ENCODE results near the gene FOXK1. TPM values are rescaled to one million over a fixed set of nuclear protein-coding genes. Genes with fewer than 3 reads are reported as not detected.

The FOXK1 gene
- total and polyA plus RNA-seq, 2 of the 13 experiments (the other 11 are each of a cell fraction or from before 2014, with no cell fraction given), result 4.6 to 8.8 TPM

DNA sequence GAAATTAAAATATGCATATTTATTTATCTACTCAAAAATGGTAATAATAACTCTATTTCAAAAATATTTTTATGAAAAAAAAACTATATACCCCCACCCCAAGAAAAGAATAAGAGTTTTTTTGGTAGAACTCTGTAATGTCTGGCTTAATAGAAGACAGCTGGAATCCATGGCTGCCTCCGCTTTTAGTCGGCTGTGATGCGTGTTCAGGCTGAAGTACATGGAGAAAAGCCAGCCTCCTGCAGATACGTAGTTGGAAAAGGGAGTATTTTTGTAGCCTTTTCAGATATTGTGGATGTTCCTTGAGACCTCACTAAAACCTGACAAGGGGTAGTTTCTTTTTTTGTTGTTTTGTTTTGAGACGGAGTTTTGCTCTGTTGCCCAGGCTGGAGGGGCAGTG, 10.0 kb downstream of the FOXK1 start:
- Histone ChIP-seq H3K79me2 (ENCODE audit: insufficient read depth, low read length) (peaks cover 90% of the 10 kb centered on the region), H3K9me3 (ENCODE audit: low read length) (no peaks in the 10 kb centered on the region), H3K4me3 (replicated peaks in 1 of 3; ENCODE audit: insufficient read depth in 1 of 3, low read depth in 2 of 3, low read length in 3 of 3) (no peak overlapping the region), H3K9ac (ENCODE audit: insufficient read depth, low read depth, low read length) (no peak overlapping the region), H3K36me3 (replicated peaks in 1 of 2; ENCODE audit: control insufficient read depth in 1 of 2, insufficient read depth in 2 of 2, low read length in 2 of 2) (peaks cover 1 to 21% of the 10 kb centered on the region in 2 experiments; a peak in 4 of 5 replicates), H3K27me3 (ENCODE audit: control insufficient read depth in 1 of 2, insufficient read depth in 2 of 2, low read length in 2 of 2) (no peaks in the 10 kb centered on the region), H2AFZ (ENCODE audit: low read length) (no peak overlapping the region), H3K4me1 (ENCODE audit: insufficient read depth, low read length) (peaks cover 48% of the 10 kb centered on the region), H4K20me1 (ENCODE audit: insufficient read depth, low read length) (peaks cover 76% of the 10 kb centered on the region), H3K27ac (ENCODE audit: extremely low read length, insufficient read depth, low read length) (no peak overlapping the region), H3K4me2 (ENCODE audit: low read depth, low read length) (no peak overlapping the region)
- no TSS peak for BruUV-seq (replicated peaks)
- TF ChIP-seq SP1 (IDR thresholded peaks at IDR 0.05) (no peak), SP1 (CRISPR knock-in tag; IDR thresholded peaks at IDR 0.05) (no peak), TBX3 (IDR thresholded peaks at IDR 0.05; ENCODE audit: borderline replicate concordance) (no peak), EED (CRISPR knock-in tag; IDR thresholded peaks at IDR 0.05) (no peak), SRSF1 (optimal IDR thresholded peaks at IDR 0.05; ENCODE audit: low read depth, low read length) (no peak), SYNCRIP (IDR thresholded peaks at IDR 0.05; ENCODE audit: insufficient read depth, low read depth, low read length) (no peak), THYN1 (CRISPR knock-in tag; IDR thresholded peaks at IDR 0.05; ENCODE audit: borderline replicate concordance, low read depth) (no peak), ELF3 (CRISPR knock-in tag; IDR thresholded peaks at IDR 0.05) (no peak), ZNF180 (CRISPR knock-in tag; IDR thresholded peaks at IDR 0.05; ENCODE audit: borderline replicate concordance, low read depth) (no peak), AKAP8 (CRISPR knock-in tag; IDR thresholded peaks at IDR 0.05) (no peak), ARID3A (IDR thresholded peaks at IDR 0.05; ENCODE audit: low read depth, low read length) (no peak), HMGA1 (CRISPR knock-in tag; conservative IDR thresholded peaks at IDR 0.05) (no peak), EZH2 (conservative IDR thresholded peaks at IDR 0.05; ENCODE audit: low read depth, low read length) (no peak), ZNF576 (CRISPR knock-in tag; IDR thresholded peaks at IDR 0.05) (no peak), BRD4 (CRISPR knock-in tag; IDR thresholded peaks at IDR 0.05) (no peak), RBM22 (optimal IDR thresholded peaks at IDR 0.05; ENCODE audit: low read length) (no peak), ZNF670 (CRISPR knock-in tag; IDR thresholded peaks at IDR 0.05; ENCODE audit: borderline replicate concordance) (no peak), TGIF2 (CRISPR knock-in tag; IDR thresholded peaks at IDR 0.05) (no peak), ELK4 (CRISPR knock-in tag; IDR thresholded peaks at IDR 0.05; ENCODE audit: borderline replicate concordance) (no peak)
- TF ChIP-seq, protein P1, sequence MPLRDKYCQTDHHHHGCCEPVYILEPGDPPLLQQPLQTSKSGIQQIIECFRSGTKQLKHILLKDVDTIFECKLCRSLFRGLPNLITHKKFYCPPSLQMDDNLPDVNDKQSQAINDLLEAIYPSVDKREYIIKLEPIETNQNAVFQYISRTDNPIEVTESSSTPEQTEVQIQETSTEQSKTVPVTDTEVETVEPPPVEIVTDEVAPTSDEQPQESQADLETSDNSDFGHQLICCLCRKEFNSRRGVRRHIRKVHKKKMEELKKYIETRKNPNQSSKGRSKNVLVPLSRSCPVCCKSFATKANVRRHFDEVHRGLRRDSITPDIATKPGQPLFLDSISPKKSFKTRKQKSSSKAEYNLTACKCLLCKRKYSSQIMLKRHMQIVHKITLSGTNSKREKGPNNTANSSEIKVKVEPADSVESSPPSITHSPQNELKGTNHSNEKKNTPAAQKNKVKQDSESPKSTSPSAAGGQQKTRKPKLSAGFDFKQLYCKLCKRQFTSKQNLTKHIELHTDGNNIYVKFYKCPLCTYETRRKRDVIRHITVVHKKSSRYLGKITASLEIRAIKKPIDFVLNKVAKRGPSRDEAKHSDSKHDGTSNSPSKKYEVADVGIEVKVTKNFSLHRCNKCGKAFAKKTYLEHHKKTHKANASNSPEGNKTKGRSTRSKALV (CRISPR knock-in tag; IDR thresholded peaks at IDR 0.05), result no peak
- in situ Hi-C loops (cut with HindIII; ENCODE audit: extremely low pct_ligation_motif_present, low pct_unique_long_range_greater_than_20kb), result no loop called here
- intact Hi-C loops (cut with micrococcal nuclease; ENCODE audit: unreplicated experiment), result no loop called here
- CTCF ChIA-PET (ENCODE audit: low intra/inter-chr PET ratio, low total read pairs), result no interaction called here
- FAIRE-seq (no peak), ATAC-seq (no peak), DNase-seq (ENCODE audit: low spot score) (no peak)
- 97% methylated on average over 5 of the region's 5 CpGs for WGBS (ENCODE audit: low lambda C conversion rate)
- POLR2A ChIA-PET, result no interaction called here

Data from HepG2 (cell line).